Hematopoietic multipotent progenitor cell (in vitro differentiated cells): ENCODE results near the gene CRP. TPM values are rescaled to one million over a fixed set of nuclear protein-coding genes. Genes with fewer than 3 reads are reported as not detected.
"Not testable (repeated sequence)": the region's sequence is repeated elsewhere in the genome, so short reads cannot be mapped to it uniquely, and the experiment has no call there.

ENCODE experiments used
- DNase-seq, 3 donors: peaks; one replicate each; pipeline ENCODE4 v3.0.0-alpha.2; 2011 to 2015; ENCODE audit warnings: low read depth in 2 of 3, low spot score in 2 of 3
- total RNA-seq: library from RNA; depleted of rRNA; stranded (reverse); fragments of >200 nt; gene quantifications from one replicate; pipeline ENCODE4 v1.2.3, GENCODE V29; 2012

Gene CRP
- total RNA-seq, 1 donor: not detected

DNA sequence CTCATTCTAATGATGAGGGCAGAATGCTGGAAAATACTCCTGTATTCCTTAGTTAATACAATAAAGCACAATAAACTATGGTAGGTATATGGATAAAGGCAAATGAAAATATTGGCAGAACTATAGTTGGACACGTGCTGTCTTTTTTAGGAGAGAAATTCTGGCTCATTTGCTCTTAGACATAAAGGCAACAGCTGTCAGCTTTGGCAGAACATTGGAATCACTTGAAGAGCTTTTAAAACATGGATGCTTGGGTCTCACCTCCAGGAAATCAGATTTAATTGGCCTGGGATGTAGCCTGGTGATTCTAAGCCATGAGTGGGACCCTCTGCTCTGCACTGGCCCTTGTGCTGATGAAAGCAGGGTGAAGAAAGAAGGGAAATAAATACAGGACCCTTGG lies 9.9 kb downstream of the CRP start:
- DNase-seq: no peak

DNA sequence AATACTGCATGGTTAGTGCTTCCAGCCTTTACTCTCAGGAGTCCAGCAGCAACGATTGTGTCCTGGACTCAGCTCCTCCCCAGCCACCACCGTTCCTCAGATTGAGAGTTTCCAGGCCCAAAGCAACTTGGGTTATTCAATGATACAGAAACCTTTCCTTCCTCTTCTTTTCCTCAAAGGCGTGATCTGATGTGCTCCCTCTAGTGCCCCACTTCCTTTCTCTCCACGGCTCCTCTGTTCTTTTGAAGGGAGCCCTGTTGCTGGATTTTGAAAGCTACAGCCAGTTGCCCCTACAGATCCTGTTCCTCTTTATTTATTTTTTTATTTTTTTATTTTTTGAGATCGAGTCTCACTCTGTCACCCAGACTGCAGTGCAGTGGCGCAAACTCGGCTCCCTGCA lies 14.1 kb downstream of the CRP start:
- DNase-seq: no peak

DNA sequence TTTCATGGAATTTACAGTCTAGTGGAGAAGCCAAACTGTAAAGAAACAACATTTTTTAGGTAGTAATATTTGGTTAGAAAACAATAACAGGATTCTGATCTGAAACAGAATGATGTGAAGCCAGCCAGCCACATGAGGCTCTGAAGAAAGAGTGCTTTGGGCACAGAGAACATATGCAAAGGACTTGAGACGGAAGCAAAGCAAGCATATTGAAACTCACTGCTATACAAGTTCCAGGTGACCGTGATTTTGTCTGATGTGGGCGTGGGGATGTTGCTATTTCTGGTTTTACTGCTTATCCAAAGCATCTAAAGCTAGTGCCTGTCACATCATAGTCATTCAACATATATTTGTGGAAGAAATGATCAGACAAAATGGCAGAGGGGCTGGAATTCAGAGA lies 14.7 kb downstream of the CRP start:
- DNase-seq: no peak

DNA sequence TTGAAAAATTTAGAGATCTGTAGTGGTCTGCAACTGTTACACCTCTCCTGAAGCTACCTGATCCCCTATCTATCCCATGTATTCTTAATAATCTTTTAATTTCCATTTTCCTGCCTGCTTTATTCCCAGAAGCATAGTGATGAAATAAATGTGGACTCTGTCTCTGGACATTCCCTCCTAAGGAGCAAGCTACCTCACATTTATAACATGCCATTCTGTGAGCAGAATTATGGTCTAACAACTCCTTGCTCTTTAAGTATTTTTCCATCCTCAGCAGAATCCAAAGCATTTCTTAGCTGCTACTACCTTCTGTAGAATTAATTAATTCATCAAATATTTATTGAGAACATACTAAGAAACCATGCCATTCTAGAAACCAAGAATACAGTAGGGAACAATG lies 15.1 kb downstream of the CRP start:
- no peak for DNase-seq

DNA sequence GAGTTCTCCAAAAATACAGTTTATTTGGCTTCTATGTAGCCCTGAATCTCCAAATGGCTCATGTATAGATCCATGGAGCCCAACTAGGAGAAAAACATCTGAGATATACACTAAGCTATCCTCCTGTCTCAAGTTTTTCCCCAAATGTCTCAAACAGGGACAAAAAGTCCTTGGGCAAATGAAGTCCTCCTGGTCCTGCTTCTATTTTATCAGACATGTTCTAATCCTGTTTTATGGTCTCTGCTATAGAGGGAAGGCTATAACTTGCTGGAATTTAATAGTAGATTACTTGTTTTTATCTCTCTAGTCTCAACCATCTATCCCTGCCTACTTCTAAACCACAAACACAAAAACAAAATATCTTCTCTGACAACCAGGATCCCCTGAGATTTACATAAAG lies 26.9 kb downstream of the CRP start:
- no peak for DNase-seq

DNA sequence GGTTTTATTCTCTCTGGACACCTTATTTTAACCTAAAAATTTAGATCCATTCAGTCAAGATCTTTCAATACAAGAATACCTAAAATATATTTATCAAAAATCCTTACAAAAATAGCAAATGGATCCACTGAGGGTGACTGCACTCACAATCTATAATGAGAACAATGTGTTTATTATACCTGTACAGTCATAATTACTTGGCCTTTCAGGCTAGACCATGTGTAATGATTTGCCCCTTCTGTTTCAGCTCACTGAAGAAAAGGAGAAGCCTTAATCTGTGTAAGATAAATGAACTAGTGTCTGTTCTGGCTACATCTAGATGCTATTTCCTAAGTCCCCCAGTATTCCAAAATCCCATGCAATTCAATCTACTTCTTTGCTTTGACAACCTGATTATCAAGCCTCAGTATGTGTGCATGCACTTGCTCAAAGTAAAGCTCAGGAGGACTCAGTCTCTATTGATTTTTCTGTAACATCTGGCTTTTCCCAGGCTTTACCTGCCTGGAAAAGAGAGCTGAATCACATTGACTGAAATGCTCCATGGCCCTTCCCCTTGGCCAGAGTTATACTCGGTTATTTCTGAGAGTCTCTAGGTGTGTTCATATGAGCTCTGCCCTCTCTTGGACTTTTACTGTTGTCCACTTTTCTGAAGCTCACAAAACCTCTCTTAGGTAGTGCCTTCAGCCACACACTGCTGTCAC lies 27.6 kb downstream of the CRP start:
- DNase-seq: no peak

DNA sequence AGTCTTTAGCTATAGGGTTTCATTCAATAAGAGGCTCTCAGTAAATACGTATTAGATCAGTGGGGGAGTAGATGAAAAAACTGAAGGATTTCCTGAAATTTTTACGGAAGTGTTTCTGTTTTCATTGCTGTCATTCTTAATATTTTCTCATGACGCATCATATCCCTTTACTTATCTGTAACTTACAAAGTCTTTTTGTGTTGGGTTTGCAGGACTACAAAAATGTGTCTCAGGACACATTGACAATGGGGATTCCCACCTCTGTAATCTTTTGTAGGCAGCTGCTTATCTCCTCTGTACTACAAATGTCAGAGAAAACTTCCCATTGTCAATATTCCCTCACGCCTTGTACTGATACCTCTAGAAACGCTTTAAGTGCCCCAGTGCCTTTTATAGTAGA lies 35.5 kb downstream of the CRP start:
- peak in 1 of 3 donors; percentile 9 for DNase-seq

DNA sequence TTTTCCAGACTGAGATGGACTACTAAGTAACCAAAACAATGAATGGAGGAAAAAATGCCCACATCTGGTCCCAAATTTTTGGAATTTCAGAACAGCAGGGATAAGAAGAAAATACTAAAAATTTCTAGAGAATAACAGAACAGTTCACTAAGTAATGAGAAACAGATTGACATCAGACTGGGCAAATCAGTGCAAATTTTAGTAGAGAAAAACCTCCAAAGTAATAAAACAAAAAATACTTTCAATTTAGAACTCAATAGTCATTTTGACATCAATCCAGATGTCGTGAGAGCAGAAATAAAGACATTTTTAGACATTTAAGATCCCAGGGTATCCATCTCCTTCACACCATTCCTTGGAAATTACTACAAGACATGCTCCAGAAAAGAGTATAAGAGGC lies 39.3 kb downstream of the CRP start:
- DNase-seq: no peak

DNA sequence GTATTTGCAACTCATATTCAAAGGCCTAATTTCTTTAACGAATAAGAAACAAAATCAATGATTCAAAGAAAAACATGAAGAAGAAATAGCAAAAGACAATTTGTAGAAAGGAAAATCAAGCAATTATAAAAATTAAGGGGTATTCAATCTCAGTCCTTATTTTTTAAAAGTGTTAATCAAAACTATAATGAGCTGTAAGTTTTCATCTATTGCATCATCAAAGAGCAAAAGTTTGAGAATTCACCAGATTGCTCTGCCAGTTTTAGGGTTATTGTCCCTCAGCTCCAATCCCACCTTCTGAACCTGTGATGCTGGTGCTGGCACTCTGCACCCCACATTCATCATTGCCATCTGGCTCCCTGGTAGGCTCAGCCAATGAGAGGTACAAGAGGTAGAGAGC lies 42.0 kb downstream of the CRP start:
- not testable (repeated sequence) for DNase-seq

DNA sequence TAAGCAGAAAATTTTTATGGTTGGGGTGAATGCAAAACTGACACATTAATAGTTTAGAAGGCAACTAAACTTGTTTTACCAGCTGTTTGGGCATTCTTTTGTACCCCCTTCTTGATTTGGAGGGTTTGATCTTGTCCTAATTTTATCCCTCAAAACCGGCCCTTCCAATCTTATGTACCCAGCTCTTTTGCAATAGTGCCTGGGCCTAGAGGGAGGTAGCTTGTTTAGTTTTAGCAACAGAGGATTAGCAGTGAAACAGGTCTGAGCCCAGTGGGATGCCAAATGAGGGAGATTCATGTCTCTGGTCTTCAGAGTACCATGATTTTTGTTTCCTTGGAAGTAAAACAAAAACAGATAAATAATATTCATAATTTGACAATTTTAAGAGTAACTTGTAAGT lies 45.1 kb downstream of the CRP start:
- no peak for DNase-seq

DNA sequence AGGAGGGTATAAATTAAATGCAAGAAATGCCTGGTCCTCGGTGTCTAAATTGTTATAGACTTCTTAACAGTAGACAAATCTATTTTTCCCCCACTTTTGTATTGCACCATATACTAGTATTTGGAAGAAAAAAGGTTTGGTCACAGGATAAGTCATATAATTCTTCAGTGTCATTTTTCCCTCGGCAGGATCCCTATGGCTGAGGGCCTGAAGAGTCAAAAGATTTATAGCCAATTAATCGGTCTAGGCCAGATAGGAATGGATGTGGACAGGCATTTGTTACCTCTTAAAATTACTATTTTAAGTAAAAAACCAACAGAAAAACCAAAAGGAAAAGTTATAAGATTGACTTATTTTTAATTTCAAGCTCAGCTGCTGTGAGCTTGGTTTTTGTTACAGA lies 45.6 kb downstream of the CRP start:
- no peak for DNase-seq

DNA sequence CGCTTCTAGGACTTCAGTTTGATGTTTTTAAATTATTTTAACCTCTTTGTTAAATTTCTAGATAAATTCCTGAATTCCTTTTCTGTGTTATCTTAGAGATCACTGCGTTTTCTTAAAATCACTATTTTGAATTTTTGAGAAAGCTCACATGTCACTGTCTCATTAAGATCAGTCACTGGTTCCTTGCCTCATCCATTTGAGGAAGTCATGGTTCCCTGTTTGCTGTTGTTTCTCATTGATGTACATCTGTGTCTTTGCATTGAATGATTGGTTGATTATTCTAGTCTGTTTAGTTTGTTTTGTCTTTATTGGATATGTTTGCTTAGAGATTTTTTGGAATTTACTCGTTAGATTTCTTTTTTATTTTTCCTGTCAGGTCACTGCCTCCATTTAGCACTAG lies 50.1 kb downstream of the CRP start:
- DNase-seq: no peak

DNA sequence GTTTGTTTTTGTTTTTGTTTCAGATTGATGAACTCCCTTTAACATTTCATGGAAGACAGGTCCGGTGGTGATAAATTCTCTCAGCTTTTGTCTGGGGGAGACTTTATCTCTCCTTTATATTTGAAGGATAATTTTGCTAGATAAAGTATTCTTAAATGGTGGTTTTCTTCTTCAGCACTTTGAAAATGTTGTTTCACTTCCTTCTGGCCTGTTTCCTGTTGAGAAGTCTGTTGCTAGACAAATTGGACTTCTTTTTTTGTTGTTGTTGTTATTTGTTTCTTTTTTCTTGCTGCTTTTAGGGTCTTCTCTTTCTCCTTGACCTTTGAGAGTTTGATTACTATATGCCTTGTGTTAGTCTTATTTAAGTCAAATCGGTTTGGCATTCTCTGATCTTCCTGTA lies 50.8 kb downstream of the CRP start:
- DNase-seq: no peak

Other genes with a start within 250 kb of the CRP start
- not detected for gene OR10J5, start 178.6 kb downstream of the CRP start, total RNA-seq
- not detected for gene APCS, start 126.8 kb downstream of the CRP start, total RNA-seq
- gene DUSP23, start 66.4 kb upstream of the CRP start, total RNA-seq: 54.1 TPM
- under 0.01 TPM for gene FCRL6, start 87.8 kb upstream of the CRP start, total RNA-seq
- gene SLAMF8, start 112.3 kb upstream of the CRP start, total RNA-seq: 0.27 TPM
- not detected for gene VSIG8, start 148.1 kb upstream of the CRP start, total RNA-seq
- 0.81 TPM for gene CFAP45, start 185.6 kb upstream of the CRP start, total RNA-seq
- 935 TPM for gene TAGLN2, start 210.9 kb upstream of the CRP start, total RNA-seq
- 0.54 TPM for gene IGSF9, start 231.0 kb upstream of the CRP start, total RNA-seq
- under 0.01 TPM for gene SLAMF9, start 239.6 kb upstream of the CRP start, total RNA-seq